Measurements from ENCODE around the gene SPPL2A. TPM values are rescaled to one million over a fixed set of nuclear protein-coding genes. Genes with fewer than 3 reads are reported as not detected.
A peak's percentile ranks its signal among the peaks of the same experiment; 100 is the strongest.

The SPPL2A gene
- total RNA-seq, 1 experiment from 2014 or later, result 38.6 TPM

- TF ChIP-seq FOXP4 (CRISPR knock-in tag; IDR thresholded peaks at IDR 0.05), result 0 out of 2 replicates have a peak, but pooled peaks have one; percentile 54
- no peak for TF ChIP-seq PRDM15 (CRISPR knock-in tag; IDR thresholded peaks at IDR 0.05)
- TF ChIP-seq, protein P1, sequence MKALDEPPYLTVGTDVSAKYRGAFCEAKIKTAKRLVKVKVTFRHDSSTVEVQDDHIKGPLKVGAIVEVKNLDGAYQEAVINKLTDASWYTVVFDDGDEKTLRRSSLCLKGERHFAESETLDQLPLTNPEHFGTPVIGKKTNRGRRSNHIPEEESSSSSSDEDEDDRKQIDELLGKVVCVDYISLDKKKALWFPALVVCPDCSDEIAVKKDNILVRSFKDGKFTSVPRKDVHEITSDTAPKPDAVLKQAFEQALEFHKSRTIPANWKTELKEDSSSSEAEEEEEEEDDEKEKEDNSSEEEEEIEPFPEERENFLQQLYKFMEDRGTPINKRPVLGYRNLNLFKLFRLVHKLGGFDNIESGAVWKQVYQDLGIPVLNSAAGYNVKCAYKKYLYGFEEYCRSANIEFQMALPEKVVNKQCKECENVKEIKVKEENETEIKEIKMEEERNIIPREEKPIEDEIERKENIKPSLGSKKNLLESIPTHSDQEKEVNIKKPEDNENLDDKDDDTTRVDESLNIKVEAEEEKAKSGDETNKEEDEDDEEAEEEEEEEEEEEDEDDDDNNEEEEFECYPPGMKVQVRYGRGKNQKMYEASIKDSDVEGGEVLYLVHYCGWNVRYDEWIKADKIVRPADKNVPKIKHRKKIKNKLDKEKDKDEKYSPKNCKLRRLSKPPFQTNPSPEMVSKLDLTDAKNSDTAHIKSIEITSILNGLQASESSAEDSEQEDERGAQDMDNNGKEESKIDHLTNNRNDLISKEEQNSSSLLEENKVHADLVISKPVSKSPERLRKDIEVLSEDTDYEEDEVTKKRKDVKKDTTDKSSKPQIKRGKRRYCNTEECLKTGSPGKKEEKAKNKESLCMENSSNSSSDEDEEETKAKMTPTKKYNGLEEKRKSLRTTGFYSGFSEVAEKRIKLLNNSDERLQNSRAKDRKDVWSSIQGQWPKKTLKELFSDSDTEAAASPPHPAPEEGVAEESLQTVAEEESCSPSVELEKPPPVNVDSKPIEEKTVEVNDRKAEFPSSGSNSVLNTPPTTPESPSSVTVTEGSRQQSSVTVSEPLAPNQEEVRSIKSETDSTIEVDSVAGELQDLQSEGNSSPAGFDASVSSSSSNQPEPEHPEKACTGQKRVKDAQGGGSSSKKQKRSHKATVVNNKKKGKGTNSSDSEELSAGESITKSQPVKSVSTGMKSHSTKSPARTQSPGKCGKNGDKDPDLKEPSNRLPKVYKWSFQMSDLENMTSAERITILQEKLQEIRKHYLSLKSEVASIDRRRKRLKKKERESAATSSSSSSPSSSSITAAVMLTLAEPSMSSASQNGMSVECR (CRISPR knock-in tag; IDR thresholded peaks at IDR 0.05; ENCODE audit: borderline replicate concordance), result peak; percentile 17; the same call in 1 of the 2 replicates
- TF ChIP-seq NFE2L1 (CRISPR knock-in tag; IDR thresholded peaks at IDR 0.05), result no peak; the same call in 1 of the 2 replicates
- TF ChIP-seq ZNF281 (CRISPR knock-in tag; IDR thresholded peaks at IDR 0.05), result no peak
- TF ChIP-seq ZNF121 (CRISPR knock-in tag; IDR thresholded peaks at IDR 0.05), result no peak
- TF ChIP-seq RORB (CRISPR knock-in tag; IDR thresholded peaks at IDR 0.05), result no peak
- peak; percentile 73; the same call in 1 of the 2 replicates for TF ChIP-seq JUN (CRISPR knock-in tag; IDR thresholded peaks at IDR 0.05)
- TF ChIP-seq ZNF138 (CRISPR knock-in tag; conservative IDR thresholded peaks at IDR 0.05), result no peak
- TF ChIP-seq E2F4 (CRISPR knock-in tag; IDR thresholded peaks at IDR 0.05; ENCODE audit: borderline replicate concordance, low read depth), result no peak
- TF ChIP-seq ETV6 (CRISPR knock-in tag; IDR thresholded peaks at IDR 0.05), result 0 out of 2 replicates have a peak, but pooled peaks have one; percentile 37
- TF ChIP-seq GABPB1 (CRISPR knock-in tag; IDR thresholded peaks at IDR 0.05), result no peak
- TF ChIP-seq MAX (CRISPR knock-in tag; IDR thresholded peaks at IDR 0.05), result no peak; the same call in 1 of the 2 replicates
- POLR2A ChIA-PET, result no interaction called here
- peak; percentile 67 for ATAC-seq
Measured at GRCh38 chr15:50685976-50686468, 79.5 kb downstream of the SPPL2A start.

More at GRCh38 chr15:50685976-50686468, 79.5 kb downstream of the SPPL2A start:
- DNase-seq (ENCODE audit: low spot score), result peak; percentile 54
- peaks cover 10% of the 10 kb centered on the region for H3K36me3 Mint-ChIP-seq
- no peaks in the 10 kb centered on the region for H3K27me3 Mint-ChIP-seq (ENCODE audit: low read depth)
- H3K27ac Mint-ChIP-seq, result peak overlapping the region; percentile 96
- no peaks in the 10 kb centered on the region for H3K9me3 Mint-ChIP-seq
- CTCF ChIA-PET, result interaction anchor here (1.5 kb wide), 1 partner anchor 9 kb away, joined by 4 read pairs; no protein-coding TSS in a partner anchor
- H3K4me3 Mint-ChIP-seq, result peak overlapping the region; percentile 97
- peaks cover 27% of the 10 kb centered on the region for H3K4me1 Mint-ChIP-seq

Measured in WTC11 (cell line).